H1 (cell line): ENCODE results near the gene PCDH9. TPM values are rescaled to one million over a fixed set of nuclear protein-coding genes. Genes with fewer than 3 reads are reported as not detected.

Experiments
- CTCF ChIA-PET: fragments of 300-600 bp; sonication (Branson Sonifier 250); formaldehyde crosslinking; loops from one replicate; lab custom pipeline; 2021; ENCODE audit not compliant: partially characterized antibody; lab: Charles Lee
- POLR2A ChIA-PET: fragments of 300-600 bp; sonication (Branson Sonifier 250); formaldehyde crosslinking; loops from one replicate; lab custom pipeline; 2021; ENCODE audit warnings: inconsistent platforms; ENCODE audit not compliant: partially characterized antibody; lab: Charles Lee
- DNase-seq, 2 experiments: peaks; one replicate each; pipeline versions ENCODE4 v3.0.0 to v3.0.0-alpha.2; 2010 to 2022; ENCODE audit warnings: low spot score in 2 of 2, low read depth in 1 of 2, mixed read lengths in 1 of 2
- FAIRE-seq: peaks from 2 replicates; lab custom pipeline; 2011; peaks lifted over from hg19 to GRCh38; lab: Jason Lieb, UNC
- H2AFZ ChIP-seq: 2 replicates; pipeline ENCODE4 v1.8.1; 2012; ENCODE audit warnings: low read length, inconsistent platforms
- H2AK5ac ChIP-seq: 2 replicates; pipeline ENCODE4 v1.6.1; 2013; ENCODE audit warnings: low read depth, low read length
- H2BK120ac ChIP-seq: replicated peaks from 2 replicates; pipeline ENCODE3; 2013; ENCODE audit warnings: low read depth, low read length, inconsistent platforms
- H2BK12ac ChIP-seq: 2 replicates; pipeline ENCODE4 v1.6.1; 2013; ENCODE audit warnings: low read depth, low read length
- H2BK15ac ChIP-seq: 2 replicates; pipeline ENCODE4 v1.6.1; 2013; ENCODE audit warnings: low read length
- H2BK20ac ChIP-seq: 2 replicates; pipeline ENCODE4 v1.6.1; 2013; ENCODE audit warnings: low read length
- H2BK5ac ChIP-seq: 2 replicates; pipeline ENCODE4 v1.6.1; 2013; ENCODE audit warnings: low read depth, low read length
- H3K14ac ChIP-seq: 2 replicates; pipeline ENCODE4 v1.6.1; 2013; ENCODE audit warnings: inconsistent platforms; ENCODE audit not compliant: insufficient read length
- H3K18ac ChIP-seq: 2 replicates; pipeline ENCODE4 v1.6.1; 2013; ENCODE audit warnings: low read length; ENCODE audit errors: extremely low read depth
- H3K23ac ChIP-seq: 2 replicates; pipeline ENCODE4 v1.6.1; 2013; ENCODE audit warnings: inconsistent platforms; ENCODE audit not compliant: insufficient read length
- H3K23me2 ChIP-seq: 2 replicates; pipeline ENCODE4 v1.6.1; 2013; ENCODE audit warnings: low read depth, low read length
- H3K27ac ChIP-seq: 2 replicates; pipeline ENCODE4 v1.6.1; 2011; ENCODE audit warnings: low read depth, low read length, inconsistent platforms
- H3K27me3 ChIP-seq, 4 experiments: replicated peaks in 1 of 4; 1 replicate in 1 of 4; 2 replicates in 3 of 4; pipeline versions ENCODE4 v1.6.1 to v1.8.1; 2011 to 2013; ENCODE audit warnings: low read length in 3 of 4, mild to moderate bottlenecking in 3 of 4, inconsistent platforms in 2 of 4, mixed read lengths in 2 of 4, moderate library complexity in 1 of 4; ENCODE audit not compliant: control insufficient read depth in 3 of 4, insufficient read depth in 3 of 4; ENCODE audit errors: extremely low read depth in 1 of 4
- H3K36me3 ChIP-seq, 4 experiments: 2 replicates each; pipeline versions ENCODE4 v1.6.1 to v1.8.1; 2011 to 2013; ENCODE audit warnings: mild to moderate bottlenecking in 4 of 4, low read length in 3 of 4, moderate library complexity in 2 of 4, control low read depth in 1 of 4, inconsistent platforms in 1 of 4; ENCODE audit not compliant: insufficient read depth in 4 of 4, control insufficient read depth in 2 of 4
- H3K4ac ChIP-seq: replicated peaks from 2 replicates; pipeline ENCODE3; 2013; ENCODE audit warnings: low read length, low read depth, mixed read lengths, inconsistent platforms; ENCODE audit not compliant: insufficient read length
- H3K4me1 ChIP-seq, 4 experiments: replicated peaks in 1 of 4; 1 replicate in 1 of 4; 2 replicates in 3 of 4; pipeline versions ENCODE4 v1.6.1 to v1.8.1; 2011 to 2013; ENCODE audit warnings: low read length in 3 of 4, inconsistent platforms in 2 of 4, mixed read lengths in 1 of 4; ENCODE audit not compliant: insufficient read depth in 4 of 4, control insufficient read depth in 3 of 4
- H3K4me2 ChIP-seq, 2 experiments: 2 replicates each; pipeline versions ENCODE4 v1.6.1 to v1.8.1; 2011 to 2013; ENCODE audit warnings: low read depth in 2 of 2, low read length in 2 of 2, control low read depth in 1 of 2, inconsistent platforms in 1 of 2, mild to moderate bottlenecking in 1 of 2; ENCODE audit not compliant: insufficient read depth in 1 of 2
- H3K4me3 ChIP-seq, 4 experiments: fragments of 200-600, 300-600 bp in 1 of 4; sonication (generic), shearing (Covaris generic), sonication (Bioruptor Twin) in 1 of 4; 2 replicates each; pipeline versions ENCODE4 v1.5.1 to v1.8.1; 2011 to 2016; ENCODE audit warnings: low read length in 4 of 4, low read depth in 3 of 4, control low read depth in 2 of 4, inconsistent platforms in 2 of 4, mild to moderate bottlenecking in 2 of 4, mixed read lengths in 1 of 4, moderate library complexity in 1 of 4; ENCODE audit not compliant: insufficient read depth in 2 of 4; ENCODE audit errors: extremely low read depth in 1 of 4
- H3K56ac ChIP-seq: replicated peaks from 2 replicates; pipeline ENCODE3; 2013; ENCODE audit warnings: low read depth, mild to moderate bottlenecking, mixed read lengths, low read length, inconsistent platforms; ENCODE audit not compliant: insufficient read length
- H3K79me1 ChIP-seq: 2 replicates; pipeline ENCODE4 v1.6.1; 2013; ENCODE audit warnings: low read depth, low read length, control low read depth
- H3K79me2 ChIP-seq, 2 experiments: 2 replicates each; pipeline versions ENCODE4 v1.6.1 to v1.8.1; 2012 to 2013; ENCODE audit warnings: low read length in 2 of 2, mild to moderate bottlenecking in 2 of 2, inconsistent platforms in 1 of 2; ENCODE audit not compliant: insufficient read depth in 2 of 2, control insufficient read depth in 1 of 2
- H3K9ac ChIP-seq, 4 experiments: replicated peaks in 1 of 4; 1 replicate in 1 of 4; 2 replicates in 3 of 4; pipeline versions ENCODE4 v1.6.1 to v1.8.1; 2011 to 2013; ENCODE audit warnings: low read depth in 3 of 4, low read length in 3 of 4, control low read depth in 2 of 4, mild to moderate bottlenecking in 2 of 4, moderate library complexity in 2 of 4, inconsistent platforms in 1 of 4; ENCODE audit errors: extremely low read depth in 1 of 4
- H3K9me3 ChIP-seq, 2 experiments: 2 replicates each; pipeline versions ENCODE4 v1.6.1 to v1.8.1; 2012 to 2013; ENCODE audit warnings: mild to moderate bottlenecking in 2 of 2, moderate library complexity in 2 of 2, control low read depth in 1 of 2, inconsistent platforms in 1 of 2, low read depth in 1 of 2, low read length in 1 of 2, mixed read lengths in 1 of 2; ENCODE audit not compliant: insufficient read depth in 2 of 2
- H4K20me1 ChIP-seq, 2 experiments: replicated peaks in 1 of 2; 2 replicates each; pipeline versions ENCODE3 to v1.8.1; 2011 to 2013; ENCODE audit warnings: inconsistent platforms in 2 of 2, low read length in 2 of 2, mild to moderate bottlenecking in 1 of 2; ENCODE audit not compliant: insufficient read depth in 2 of 2, control insufficient read depth in 1 of 2
- H4K5ac ChIP-seq: 2 replicates; pipeline ENCODE4 v1.6.1; 2013; ENCODE audit warnings: low read length, low read depth, mixed read lengths, inconsistent platforms; ENCODE audit not compliant: insufficient read length
- H4K8ac ChIP-seq: 2 replicates; pipeline ENCODE4 v1.8.0; 2013; ENCODE audit warnings: mild to moderate bottlenecking, moderate library complexity, low read length, inconsistent platforms; ENCODE audit not compliant: insufficient read depth; ENCODE audit errors: extremely low read depth
- H4K91ac ChIP-seq: replicated peaks from 2 replicates; pipeline ENCODE3; 2013; ENCODE audit warnings: low read length, mixed read lengths, inconsistent platforms; ENCODE audit not compliant: insufficient read length
- ASH2L ChIP-seq: fragments of 200-600, 300-600 bp; sonication (generic); IDR thresholded peaks from one replicate; pipeline ENCODE4 v1.7.1; 2017; ENCODE audit warnings: low read length
- BRCA1 ChIP-seq: IDR thresholded peaks from 2 replicates; pipeline ENCODE4 v1.6.1; 2012; ENCODE audit warnings: low read depth, low read length, improper control_type of control experiment
- CBX8 ChIP-seq: fragments of 300-800, 300-1000 bp; sonication (generic); IDR thresholded peaks from 2 replicates; pipeline ENCODE4 v1.7.1; 2016; ENCODE audit warnings: low read depth, low read length, borderline replicate concordance
- EGR1 ChIP-seq: IDR thresholded peaks from 2 replicates; pipeline ENCODE4 v1.6.1; 2011; ENCODE audit warnings: low read depth, low read length, borderline replicate concordance
- GABPA ChIP-seq: IDR thresholded peaks from 2 replicates; pipeline ENCODE4 v1.6.1; 2011; ENCODE audit warnings: mild to moderate bottlenecking, low read length, moderate library complexity, borderline replicate concordance; ENCODE audit not compliant: insufficient read depth
- JUND ChIP-seq: IDR thresholded peaks from 2 replicates; pipeline ENCODE4 v1.6.1; 2011; ENCODE audit warnings: mild to moderate bottlenecking, improper control_type of control experiment, low read length
- KDM1A ChIP-seq: fragments of 200-600, 300-600 bp; sonication (generic); IDR thresholded peaks from 2 replicates; pipeline ENCODE4 v1.7.1; 2016; ENCODE audit warnings: mild to moderate bottlenecking, low read length, borderline replicate concordance
- NANOG ChIP-seq: IDR thresholded peaks from 2 replicates; pipeline ENCODE4 v1.6.1; 2011; ENCODE audit warnings: low read length, low read depth, mild to moderate bottlenecking, inconsistent platforms; ENCODE audit not compliant: insufficient read depth, poor library complexity, severe bottlenecking
- PHF8 ChIP-seq: fragments of 200-600 bp; sonication (generic); conservative IDR thresholded peaks from 2 replicates; pipeline ENCODE4 v1.7.1; 2012; ENCODE audit warnings: low read depth, mild to moderate bottlenecking, inconsistent platforms, low read length, moderate library complexity
- RXRA ChIP-seq: IDR thresholded peaks from 2 replicates; pipeline ENCODE4 v1.6.1; 2011; ENCODE audit warnings: low read depth, mild to moderate bottlenecking, low read length, moderate library complexity; ENCODE audit not compliant: insufficient read depth
- SP2 ChIP-seq: IDR thresholded peaks from 2 replicates; pipeline ENCODE4 v1.6.1; 2012; ENCODE audit warnings: mild to moderate bottlenecking, low read length, inconsistent platforms
- TAF7 ChIP-seq: optimal IDR thresholded peaks from 2 replicates; pipeline ENCODE3; 2011; ENCODE audit warnings: low read depth, mild to moderate bottlenecking, inconsistent platforms, low read length, moderate library complexity, borderline replicate concordance
- TBP ChIP-seq: IDR thresholded peaks from 2 replicates; pipeline ENCODE4 v1.6.1; 2011; ENCODE audit warnings: low read depth, low read length, improper control_type of control experiment
- TCF12 ChIP-seq: IDR thresholded peaks from 2 replicates; pipeline ENCODE4 v1.6.1; 2011; ENCODE audit warnings: low read depth, mild to moderate bottlenecking, low read length
- WGBS, 2 experiments: shearing (Covaris generic) in 1 of 2; methylation state at CpG; one replicate each; pipeline versions ENCODE4 v1.1.6 to v1.1.7; 2013 to 2015; ENCODE audit warnings: low lambda C conversion rate in 2 of 2, mixed read lengths in 2 of 2, inconsistent platforms in 1 of 2, low coverage in 1 of 2, missing lambda C conversion rate in 1 of 2; ENCODE audit not compliant: insufficient replicate concordance in 2 of 2, insufficient coverage in 1 of 2, insufficient read length in 1 of 2; ENCODE audit errors: extremely low coverage in 1 of 2, missing lambda C conversion rate in 1 of 2; 5-methylcytosine and 5-hydroxymethylcytosine counted together
- polyA plus RNA-seq, 7 experiments: library from polyadenylated mRNA; depleted of rRNA in 3 of 7; stranded (reverse) in 5 of 7; unstranded in 2 of 7; fragments of >200 nt in 5 of 7; fragments of 200-250 nt in 2 of 7; gene quantifications; 1 replicate in 5 of 7; 2 replicates in 1 of 7; 4 replicates in 1 of 7; pipeline versions ENCODE4 v1.2.1 to v1.2.3, GENCODE V29; 2011 to 2013; ENCODE audit warnings: missing spikeins in 2 of 7, mixed read lengths in 2 of 7
- total RNA-seq: library from RNA; stranded (reverse); fragmentation: NEBNext Ultra II Directional; extraction: Animal tissue kit (Norgen Biotek cat#: 25700); gene quantifications from 2 replicates; pipeline ENCODE4 v1.2.1, GENCODE V29; 2021

Gene PCDH9
- total and polyA plus RNA-seq, 2 of the 8 experiments (the other 6 are each of a cell fraction or from before 2014, with no cell fraction given) = 0.12 to 0.60 TPM

GRCh38 chr13:66407128-66407527, 823.0 kb downstream of the PCDH9 start:
- H3K79me1 ChIP-seq = no peaks in the 10 kb centered on the region
- H3K79me2 ChIP-seq = no peaks in the 10 kb centered on the region
- H3K23me2 ChIP-seq = no peaks in the 10 kb centered on the region
- no peaks in the 10 kb centered on the region for H4K20me1 ChIP-seq
- no peak overlapping the region for H3K9ac ChIP-seq
- H3K36me3 ChIP-seq = no peaks in the 10 kb centered on the region
- WGBS, 2 experiments = 80% methylated on average over 4 of the region's 4 CpGs; no CpG with 5 or more reads in 1 of the 2 experiments
- H3K27me3 ChIP-seq = no peaks in the 10 kb centered on the region
- H3K4ac ChIP-seq = no peak overlapping the region
- H3K27ac ChIP-seq = no peak overlapping the region
- no peak overlapping the region for H4K91ac ChIP-seq
- H2BK20ac ChIP-seq = no peak overlapping the region
- DNase-seq (no peak), FAIRE-seq (no peak)
- H3K4me2 ChIP-seq = no peak overlapping the region
- H3K14ac ChIP-seq = no peak overlapping the region
- no peak overlapping the region for H3K56ac ChIP-seq
- H2BK120ac ChIP-seq = no peak overlapping the region
- H3K18ac ChIP-seq = no peak overlapping the region
- H3K9me3 ChIP-seq = no peaks in the 10 kb centered on the region
- H3K4me3 ChIP-seq = no peak overlapping the region
- H4K8ac ChIP-seq = no peak overlapping the region
- no peak overlapping the region for H2BK12ac ChIP-seq
- no peak overlapping the region for H2BK5ac ChIP-seq
- H3K23ac ChIP-seq = no peak overlapping the region
- H3K4me1 ChIP-seq = no peaks in the 10 kb centered on the region
- TF ChIP-seq CBX8 (no peak), TBP (no peak), TCF12 (no peak), TAF7 (no peak), NANOG (no peak), KDM1A (no peak), ASH2L (no peak), BRCA1 (no peak), RXRA (no peak), JUND (no peak), PHF8 (no peak), GABPA (no peak), EGR1 (no peak), SP2 (no peak)
- H2AFZ ChIP-seq = no peak overlapping the region
- H2AK5ac ChIP-seq = no peak overlapping the region
- no peak overlapping the region for H2BK15ac ChIP-seq
- POLR2A ChIA-PET = no interaction called here
- no peak overlapping the region for H4K5ac ChIP-seq
- CTCF ChIA-PET = no interaction called here
